HepG2 (cell line): ENCODE data around the gene FAF1. TPM values are rescaled to one million over a fixed set of nuclear protein-coding genes. Genes with fewer than 3 reads are reported as not detected.
A peak's percentile ranks its signal among the peaks of the same experiment; 100 is the strongest.

Source experiments
- ASH2L ChIP-seq: fragments of 300-600, 200-600 bp; sonication (generic); IDR thresholded peaks from 2 replicates; pipeline ENCODE4 v1.7.0; 2017; ENCODE audit warnings: low read depth, mild to moderate bottlenecking, moderate library complexity, mixed read lengths, low read length; ENCODE audit not compliant: insufficient read length
- CREM ChIP-seq, 2 experiments: sonication (generic) in 1 of 2; formaldehyde crosslinking in 1 of 2; IDR thresholded peaks; 2 replicates each; pipeline versions ENCODE4 v1.4.0 to v1.6.1; 2016 to 2020; ENCODE audit warnings: antibody characterized with exemption in 1 of 2, mild to moderate bottlenecking in 1 of 2, missing genetic modification reagents in 1 of 2
- FOSL2 ChIP-seq: sonication (generic); formaldehyde crosslinking; IDR thresholded peaks from 2 replicates; pipeline ENCODE4 v1.4.0; 2020; ENCODE audit warnings: missing genetic modification reagents
- FOXA1 ChIP-seq, 2 experiments: fragments of 450-650 bp in 1 of 2; sonication (generic) in 1 of 2; formaldehyde crosslinking in 1 of 2; IDR thresholded peaks; 2 replicates each; pipeline versions ENCODE4 v1.4.0 to v1.6.1; 2016 to 2020; ENCODE audit warnings: missing genetic modification reagents in 1 of 2
- FOXC1 ChIP-seq: sonication (generic); formaldehyde crosslinking; IDR thresholded peaks from 2 replicates; pipeline ENCODE4 v1.8.0; 2022; ENCODE audit warnings: mild to moderate bottlenecking, missing genetic modification reagents, borderline replicate concordance
- HOXA7 ChIP-seq: sonication (generic); formaldehyde crosslinking; IDR thresholded peaks from 2 replicates; pipeline ENCODE4 v1.8.1; 2022; ENCODE audit warnings: mild to moderate bottlenecking, missing genetic modification reagents, moderate library complexity
- KDM3A ChIP-seq: IDR thresholded peaks from 2 replicates; pipeline ENCODE4 v1.6.1; 2018; ENCODE audit warnings: low read depth, missing compliant biosample characterization
- LBX2 ChIP-seq: sonication (generic); formaldehyde crosslinking; IDR thresholded peaks from 2 replicates; pipeline ENCODE4 v1.5.0; 2020; ENCODE audit warnings: missing genetic modification reagents, mild to moderate bottlenecking, borderline replicate concordance
- NCOA2 ChIP-seq: sonication (generic); formaldehyde crosslinking; IDR thresholded peaks from 2 replicates; pipeline ENCODE4 v1.8.0; 2022; ENCODE audit warnings: inconsistent platforms
- SETDB1 ChIP-seq: sonication (generic); formaldehyde crosslinking; IDR thresholded peaks from 2 replicates; pipeline ENCODE4 v1.5.1; 2020; ENCODE audit warnings: missing genetic modification reagents, mild to moderate bottlenecking, borderline replicate concordance
- SIX4 ChIP-seq: sonication (generic); formaldehyde crosslinking; IDR thresholded peaks from 2 replicates; pipeline ENCODE4 v1.4.0; 2020; ENCODE audit warnings: missing genetic modification reagents
- SNRNP70 ChIP-seq: fragments of 200-400 bp; formaldehyde crosslinking; IDR thresholded peaks from 2 replicates; pipeline ENCODE4 v1.6.1; 2017; ENCODE audit warnings: mild to moderate bottlenecking, low read depth, low read length, moderate library complexity
- TAF15 ChIP-seq: fragments of 200-400 bp; formaldehyde crosslinking; IDR thresholded peaks from one replicate; pipeline ENCODE4 v1.6.1; 2018; ENCODE audit warnings: mild to moderate bottlenecking, low read depth, low read length; ENCODE audit not compliant: poor library complexity, severe bottlenecking
- TEAD2 ChIP-seq: sonication (generic); formaldehyde crosslinking; IDR thresholded peaks from 2 replicates; pipeline ENCODE4 v1.9.0; 2021; ENCODE audit warnings: missing genetic modification reagents
- UBTF ChIP-seq: sonication (generic); formaldehyde crosslinking; IDR thresholded peaks from 2 replicates; pipeline ENCODE4 v1.4.0; 2020; ENCODE audit warnings: mild to moderate bottlenecking, missing genetic modification reagents
- YY1 ChIP-seq: IDR thresholded peaks from 2 replicates; pipeline ENCODE4 v1.6.1; 2011; ENCODE audit warnings: low read length, low read depth, moderate library complexity, mild to moderate bottlenecking; ENCODE audit not compliant: insufficient read depth, insufficient replicate concordance
- ZNF275 ChIP-seq: sonication (generic); formaldehyde crosslinking; IDR thresholded peaks from 2 replicates; pipeline ENCODE4 v1.8.0; 2022; ENCODE audit warnings: missing genetic modification reagents, mild to moderate bottlenecking, inconsistent platforms, borderline replicate concordance
- ZNF597 ChIP-seq: sonication (generic); formaldehyde crosslinking; IDR thresholded peaks from 2 replicates; pipeline ENCODE4 v1.5.0; 2020; ENCODE audit warnings: missing genetic modification reagents
- ZNF691 ChIP-seq: sonication (generic); formaldehyde crosslinking; IDR thresholded peaks from 2 replicates; pipeline ENCODE4 v1.4.0; 2020; ENCODE audit warnings: missing genetic modification reagents, low read depth, mild to moderate bottlenecking, borderline replicate concordance
- ZNF781 ChIP-seq: sonication (generic); formaldehyde crosslinking; IDR thresholded peaks from 2 replicates; pipeline ENCODE4 v1.5.1; 2020; ENCODE audit warnings: borderline replicate concordance, mild to moderate bottlenecking, missing genetic modification reagents; ENCODE audit errors: not compliant biosample characterization
- polyA plus RNA-seq, 8 experiments: library from polyadenylated mRNA; depleted of rRNA in 3 of 8; stranded (reverse) in 7 of 8; unstranded in 1 of 8; fragments of >200 nt; fragmentation: Illumina TruSeq in 4 of 8; extraction: Trizol in 4 of 8; gene quantifications; 2 replicates each; pipeline versions ENCODE4 v1.2.1 to v1.2.3, GENCODE V29; 2011 to 2016; ENCODE audit warnings: low read depth in 4 of 8, missing spikeins in 1 of 8, mixed read lengths in 1 of 8; ENCODE audit not compliant: insufficient read depth in 1 of 8
- total RNA-seq, 5 experiments: library from RNA; depleted of rRNA; stranded (reverse); fragments of >200 nt; fragmentation: Illumina TruSeq; extraction: Trizol; gene quantifications; 2 replicates each; pipeline ENCODE4 v1.2.3, GENCODE V29; 2016; ENCODE audit warnings: low read depth in 1 of 5

FAF1 gene
- total and polyA plus RNA-seq, 2 of the 13 experiments (the other 11 are each of a cell fraction or from before 2014, with no cell fraction given) = 19.4 to 63.3 TPM

GRCh38 chr1:50967416-50968157 is 7.5 kb upstream of the FAF1 start (continued):
- no peak for TF ChIP-seq TAF15
- TF ChIP-seq ZNF597 (CRISPR knock-in tag) = no peak
- no peak for TF ChIP-seq ZNF275 (CRISPR knock-in tag)
- TF ChIP-seq ASH2L = no peak
- peak; percentile 19; the same call in 1 of the 2 replicates for TF ChIP-seq FOSL2 (CRISPR knock-in tag)
- peak; percentile 73 for TF ChIP-seq ZNF781
- TF ChIP-seq SNRNP70 = no peak
- no peak for TF ChIP-seq NCOA2
- TF ChIP-seq KDM3A (CRISPR knock-in tag) = no peak
- TF ChIP-seq SIX4 (CRISPR knock-in tag) = no peak
- TF ChIP-seq TEAD2 = no peak
- no peak for TF ChIP-seq UBTF
- peak; percentile 8 for TF ChIP-seq YY1
- TF ChIP-seq FOXA1 (IDR thresholded peaks at IDR 0.05) = no peak
- peak; percentile 54 for TF ChIP-seq FOXA1 (CRISPR knock-in tag; IDR thresholded peaks at IDR 0.05)
- no peak for TF ChIP-seq LBX2 (CRISPR knock-in tag)
- TF ChIP-seq FOXC1 (CRISPR knock-in tag) = no peak
- TF ChIP-seq ZNF691 = 0 out of 2 replicates have a peak, but pooled peaks have one; percentile 75
- TF ChIP-seq HOXA7 (CRISPR knock-in tag) = no peak
- TF ChIP-seq SETDB1 (CRISPR knock-in tag) = no peak
- no peak for TF ChIP-seq CREM (IDR thresholded peaks at IDR 0.05)
- TF ChIP-seq CREM (CRISPR knock-in tag; IDR thresholded peaks at IDR 0.05) = no peak
